Panc1 (cell line): Measurements from ENCODE around the gene RNU6-8.

ENCODE experiments used
- POLR2AphosphoS5 ChIP-seq: IDR thresholded peaks from 2 replicates; pipeline ENCODE4 v1.6.1; 2012; ENCODE audit warnings: mild to moderate bottlenecking, low read depth, low read length, moderate library complexity
- TCF7L2 ChIP-seq: IDR thresholded peaks from 2 replicates; pipeline ENCODE4 v1.6.1; 2011; ENCODE audit warnings: mild to moderate bottlenecking, low read depth, low read length, inconsistent platforms
- TF ChIP-seq, protein P1 (sequence below): fragments of 450-650 bp; IDR thresholded peaks from 2 replicates; pipeline ENCODE4 v1.5.1; 2017; ENCODE audit warnings: mild to moderate bottlenecking

DNA sequence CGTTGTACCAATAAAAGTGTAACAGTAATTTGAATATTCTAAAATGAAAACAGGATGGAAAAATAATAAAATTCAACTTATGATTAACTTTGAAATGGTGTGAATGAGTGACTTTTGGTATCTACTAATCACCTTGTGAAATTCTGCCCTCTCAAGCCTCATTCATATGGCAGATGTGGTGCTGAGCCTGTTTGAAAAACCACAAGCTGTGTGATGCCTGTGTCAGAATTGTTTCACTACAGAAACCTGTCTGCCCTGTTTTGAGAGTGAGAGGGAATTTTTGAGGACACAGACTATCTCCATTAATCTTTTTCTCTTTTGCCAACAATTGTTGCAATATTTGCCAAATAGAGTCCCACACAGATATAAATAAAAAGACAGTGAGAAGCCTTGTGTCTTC is 5.2 kb downstream of the RNU6-8 start:
- TF ChIP-seq, protein P1, sequence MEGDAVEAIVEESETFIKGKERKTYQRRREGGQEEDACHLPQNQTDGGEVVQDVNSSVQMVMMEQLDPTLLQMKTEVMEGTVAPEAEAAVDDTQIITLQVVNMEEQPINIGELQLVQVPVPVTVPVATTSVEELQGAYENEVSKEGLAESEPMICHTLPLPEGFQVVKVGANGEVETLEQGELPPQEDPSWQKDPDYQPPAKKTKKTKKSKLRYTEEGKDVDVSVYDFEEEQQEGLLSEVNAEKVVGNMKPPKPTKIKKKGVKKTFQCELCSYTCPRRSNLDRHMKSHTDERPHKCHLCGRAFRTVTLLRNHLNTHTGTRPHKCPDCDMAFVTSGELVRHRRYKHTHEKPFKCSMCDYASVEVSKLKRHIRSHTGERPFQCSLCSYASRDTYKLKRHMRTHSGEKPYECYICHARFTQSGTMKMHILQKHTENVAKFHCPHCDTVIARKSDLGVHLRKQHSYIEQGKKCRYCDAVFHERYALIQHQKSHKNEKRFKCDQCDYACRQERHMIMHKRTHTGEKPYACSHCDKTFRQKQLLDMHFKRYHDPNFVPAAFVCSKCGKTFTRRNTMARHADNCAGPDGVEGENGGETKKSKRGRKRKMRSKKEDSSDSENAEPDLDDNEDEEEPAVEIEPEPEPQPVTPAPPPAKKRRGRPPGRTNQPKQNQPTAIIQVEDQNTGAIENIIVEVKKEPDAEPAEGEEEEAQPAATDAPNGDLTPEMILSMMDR, result no peak
- TF ChIP-seq POLR2AphosphoS5 (no peak), TCF7L2 (no peak)
